MM.1S (cell line): ENCODE measurements around the gene DCP1A.

Experiments used
- CTCF ChIP-seq: fragments of 300-600 bp; sonication (generic); IDR thresholded peaks from 2 replicates; pipeline ENCODE4 v1.5.1; 2016; ENCODE audit warnings: antibody characterized with exemption, low read length, mixed read lengths
- EZH2 ChIP-seq: fragments of 300-600 bp; sonication (generic); optimal IDR thresholded peaks from 2 replicates; pipeline ENCODE3; 2017; ENCODE audit warnings: low read depth, mild to moderate bottlenecking, antibody characterized with exemption, low read length, mixed read lengths
- EZH2phosphoT487 ChIP-seq: fragments of 300-600 bp; sonication (generic); IDR thresholded peaks from 2 replicates; pipeline ENCODE4 v1.6.1; 2018; ENCODE audit warnings: antibody characterized with exemption, low read length

- no peak for TF ChIP-seq CTCF
- no peak for TF ChIP-seq EZH2
- TF ChIP-seq EZH2phosphoT487: no peak
Measured at GRCh38 chr3:53264718-53265117, 82.6 kb downstream of the DCP1A start.
